Stimulated activated CD4-positive, alpha-beta T cell treated with anti-CD3 and anti-CD28 coated beads, Interleukin-2, amount 100 ng/mL, for 24 hours (primary cell): Measurements from ENCODE around the gene CALHM5.
A peak's percentile ranks its signal among the peaks of the same experiment; 100 is the strongest.
"Not testable (repeated sequence)": the region's sequence is repeated elsewhere in the genome, so short reads cannot be mapped to it uniquely, and the experiment has no call there.

Experiments
- DNase-seq, 2 donors: peaks; one replicate each; pipeline ENCODE4 v3.0.0-alpha.2; 2020

CALHM5 gene, protein sequence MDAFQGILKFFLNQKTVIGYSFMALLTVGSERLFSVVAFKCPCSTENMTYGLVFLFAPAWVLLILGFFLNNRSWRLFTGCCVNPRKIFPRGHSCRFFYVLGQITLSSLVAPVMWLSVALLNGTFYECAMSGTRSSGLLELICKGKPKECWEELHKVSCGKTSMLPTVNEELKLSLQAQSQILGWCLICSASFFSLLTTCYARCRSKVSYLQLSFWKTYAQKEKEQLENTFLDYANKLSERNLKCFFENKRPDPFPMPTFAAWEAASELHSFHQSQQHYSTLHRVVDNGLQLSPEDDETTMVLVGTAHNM

DNA sequence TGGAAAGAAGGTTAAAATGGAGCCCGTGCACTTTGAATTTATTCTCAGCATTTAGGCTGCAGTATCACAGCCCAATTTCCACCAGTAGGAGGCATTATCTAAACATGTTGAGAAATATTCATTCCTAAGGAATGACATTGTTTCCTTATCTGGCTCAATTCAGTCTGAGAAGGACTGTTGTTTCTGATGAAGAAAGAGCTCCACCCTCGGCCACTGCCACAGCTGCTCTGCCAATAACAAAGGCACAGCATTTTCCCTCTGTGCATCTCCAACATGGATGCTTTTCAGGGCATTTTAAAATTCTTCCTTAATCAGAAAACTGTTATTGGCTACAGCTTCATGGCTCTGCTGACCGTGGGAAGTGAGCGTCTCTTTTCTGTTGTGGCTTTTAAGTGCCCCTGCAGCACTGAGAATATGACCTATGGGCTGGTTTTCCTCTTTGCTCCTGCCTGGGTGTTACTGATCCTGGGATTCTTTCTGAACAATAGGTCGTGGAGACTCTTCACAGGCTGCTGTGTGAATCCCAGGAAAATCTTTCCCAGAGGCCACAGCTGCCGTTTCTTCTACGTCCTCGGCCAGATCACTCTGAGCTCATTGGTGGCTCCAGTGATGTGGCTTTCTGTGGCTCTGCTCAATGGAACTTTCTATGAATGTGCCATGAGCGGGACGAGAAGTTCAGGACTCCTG, at the start of gene CALHM5:
Gene CALHM5 (plus strand): TSS at position 216 of the 687 bp plus-strand sequence. CDS start 58 bp downstream, at position 274.
- DNase-seq: no peak

DNA sequence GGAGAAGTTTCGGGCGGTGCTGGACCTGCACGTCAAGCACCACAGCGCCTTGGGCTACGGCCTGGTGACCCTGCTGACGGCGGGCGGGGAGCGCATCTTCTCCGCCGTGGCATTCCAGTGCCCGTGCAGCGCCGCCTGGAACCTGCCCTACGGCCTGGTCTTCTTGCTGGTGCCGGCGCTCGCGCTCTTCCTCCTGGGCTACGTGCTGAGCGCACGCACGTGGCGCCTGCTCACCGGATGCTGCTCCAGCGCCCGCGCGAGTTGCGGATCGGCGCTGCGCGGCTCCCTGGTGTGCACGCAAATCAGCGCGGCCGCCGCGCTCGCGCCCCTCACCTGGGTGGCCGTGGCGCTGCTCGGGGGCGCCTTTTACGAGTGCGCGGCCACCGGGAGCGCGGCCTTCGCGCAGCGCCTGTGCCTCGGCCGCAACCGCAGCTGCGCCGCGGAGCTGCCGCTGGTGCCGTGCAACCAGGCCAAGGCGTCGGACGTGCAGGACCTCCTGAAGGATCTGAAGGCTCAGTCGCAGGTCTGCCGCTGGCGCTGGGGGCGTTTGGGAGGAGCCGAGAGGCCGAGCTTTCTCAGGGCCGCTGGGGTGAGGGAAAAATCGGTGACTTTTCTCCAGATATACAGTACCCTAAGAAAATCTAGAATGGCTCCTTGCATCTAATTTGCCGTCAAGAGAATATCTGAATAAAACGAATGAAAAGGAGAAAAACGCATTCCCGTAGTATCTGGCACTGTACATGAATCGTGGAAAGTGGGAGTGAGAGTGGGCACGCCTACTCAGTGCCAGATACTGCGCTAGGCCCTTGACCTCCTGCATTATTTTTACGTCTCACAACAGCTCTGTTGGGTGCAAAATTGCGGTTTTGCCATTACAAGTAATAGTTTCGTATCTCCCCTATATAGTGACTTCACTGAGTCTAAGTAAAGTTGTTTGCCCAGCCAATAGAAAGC, 49.2 kb upstream of the CALHM5 start:
- DNase-seq: peak; percentile 37 to 65

GRCh38 chr6:116463301-116463700, 48.1 kb upstream of the CALHM5 start:
- DNase-seq: no peak

DNA sequence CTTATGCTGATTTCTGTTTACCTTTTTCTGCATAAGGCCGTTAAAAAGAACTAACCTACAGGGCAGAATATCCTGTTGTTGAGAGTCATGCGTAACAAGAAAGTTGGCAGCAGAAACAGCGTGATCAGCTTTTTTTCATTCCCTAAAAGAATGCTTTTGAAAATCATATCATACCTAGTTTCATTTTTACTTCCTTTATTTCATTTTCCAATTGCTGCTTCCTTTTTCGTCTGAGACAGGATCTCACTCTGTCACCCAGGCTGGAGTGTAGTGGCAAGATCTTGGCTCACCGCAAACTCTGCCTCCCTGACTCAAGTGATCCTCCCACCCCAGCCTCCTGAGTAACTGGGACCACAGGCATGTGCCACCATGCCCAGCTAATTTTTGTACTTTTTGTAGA, 46.2 kb upstream of the CALHM5 start:
- peak in 1 of 2 donors; percentile 2 for DNase-seq

- no peak for DNase-seq
Observed at GRCh38 chr6:116467096-116467495, 44.3 kb upstream of the CALHM5 start.

DNA sequence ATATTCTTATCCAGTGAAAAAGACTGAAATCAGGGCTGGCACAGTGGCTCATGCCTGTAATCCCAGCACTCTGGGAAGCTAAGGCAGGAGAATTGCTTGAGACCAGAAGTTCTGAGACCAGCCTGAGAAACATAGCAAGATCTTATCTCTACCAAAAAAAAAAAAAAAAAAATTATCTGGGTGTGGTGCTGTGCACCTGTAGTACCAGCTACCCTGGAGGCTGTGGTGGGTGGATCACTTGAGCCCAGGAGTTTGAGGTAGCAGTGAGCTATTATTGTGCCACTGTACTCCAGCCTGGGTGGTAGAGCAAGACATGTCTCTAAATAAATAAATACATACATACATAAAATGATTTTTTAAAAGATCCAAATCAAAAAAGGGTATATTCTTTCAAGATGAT, 43.9 kb upstream of the CALHM5 start:
- DNase-seq: no peak

GRCh38 chr6:116468293-116468692, 43.1 kb upstream of the CALHM5 start:
- DNase-seq: no peak

GRCh38 chr6:116471531-116471930, 39.9 kb upstream of the CALHM5 start:
- no peak for DNase-seq

- DNase-seq: no peak
Observed at GRCh38 chr6:116472706-116473105, 38.7 kb upstream of the CALHM5 start.

- DNase-seq: no peak
Observed at GRCh38 chr6:116475141-116475540, 36.3 kb upstream of the CALHM5 start.

GRCh38 chr6:116476002-116476678, 35.3 kb upstream of the CALHM5 start:
- DNase-seq: no peak

DNA sequence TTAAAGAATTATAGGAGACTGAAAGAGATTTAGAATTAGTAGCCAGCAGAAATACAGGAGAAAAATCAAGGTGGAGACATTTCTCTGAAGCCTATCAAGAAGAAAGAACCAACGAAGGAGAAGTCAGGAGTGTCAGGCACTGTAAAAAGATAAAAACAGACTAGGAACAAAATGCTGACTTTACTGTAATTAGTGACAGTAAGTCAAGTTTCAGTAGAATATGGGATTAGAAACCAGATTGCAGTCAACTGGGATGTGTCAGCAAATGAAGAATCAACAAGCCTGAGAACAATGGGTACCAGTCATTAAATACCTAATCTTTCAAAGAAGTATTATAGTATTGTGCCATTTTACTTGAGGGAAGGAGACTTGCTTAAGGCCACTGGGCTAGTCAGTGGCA, 28.7 kb upstream of the CALHM5 start:
- DNase-seq: no peak

- DNase-seq: no peak
Observed at GRCh38 chr6:116483616-116484015, 27.8 kb upstream of the CALHM5 start.

DNA sequence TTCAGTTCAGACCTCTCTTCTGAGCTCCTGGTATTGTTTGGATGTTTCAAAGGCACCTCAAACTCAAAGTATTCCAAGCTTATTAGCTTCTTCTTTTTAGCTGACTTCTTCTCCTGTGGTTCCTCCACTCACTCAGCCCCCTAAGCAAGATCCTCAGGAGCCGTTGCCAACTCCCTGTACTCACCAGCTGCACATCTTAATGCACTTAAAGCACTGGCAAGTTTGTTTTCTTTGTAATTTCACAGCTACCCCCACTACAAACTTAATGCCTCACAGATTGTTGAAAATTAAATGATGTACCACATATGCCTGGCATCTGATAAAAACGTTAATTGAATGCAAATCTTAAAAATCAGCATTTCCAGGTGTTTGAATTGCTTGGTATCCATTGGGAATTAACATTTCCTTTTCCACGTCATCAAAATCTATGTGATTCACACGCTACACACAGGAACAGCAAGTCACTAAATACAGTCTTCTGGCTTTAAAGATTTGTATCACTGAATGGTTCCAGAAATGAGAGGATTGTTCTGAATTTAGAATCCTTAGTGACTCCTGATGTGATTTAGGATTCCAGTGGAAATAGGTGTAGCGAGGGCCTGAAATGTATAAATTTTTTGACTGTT, 25.8 kb upstream of the CALHM5 start:
- no peak for DNase-seq

DNA sequence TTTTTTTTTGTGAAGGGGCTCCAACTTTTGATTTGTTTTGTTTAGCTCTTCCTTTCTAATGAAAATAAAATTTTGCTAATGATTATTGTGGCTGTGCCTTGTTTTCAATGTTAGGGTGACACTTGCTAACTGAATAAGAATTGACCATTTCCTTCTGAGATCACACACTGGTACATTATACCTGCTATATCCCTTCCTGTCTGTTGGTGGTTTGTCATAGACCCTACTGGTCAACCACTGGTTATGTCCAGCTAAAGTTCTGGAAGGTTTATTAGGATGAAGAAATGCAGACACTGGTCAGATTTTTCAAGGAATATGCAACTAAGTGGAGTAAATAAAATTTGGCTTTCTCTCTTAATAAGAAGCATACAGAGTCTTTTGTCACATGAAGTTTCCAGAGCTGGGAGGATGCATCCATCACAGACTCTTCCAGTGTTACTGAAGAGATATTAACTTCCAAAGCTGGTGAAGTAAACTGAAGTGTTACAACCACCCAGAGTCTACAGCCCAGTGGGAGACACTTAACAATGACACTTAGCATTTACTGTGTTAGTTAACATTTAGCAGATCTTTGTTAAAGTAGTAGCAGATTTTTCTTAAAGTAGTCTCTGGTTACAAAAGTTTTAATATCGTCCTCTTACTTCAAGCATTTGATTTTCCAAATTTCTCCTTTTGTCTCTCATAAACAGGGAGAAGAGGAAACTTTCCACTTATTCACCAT, 19.7 kb upstream of the CALHM5 start:
- no peak for DNase-seq

DNA sequence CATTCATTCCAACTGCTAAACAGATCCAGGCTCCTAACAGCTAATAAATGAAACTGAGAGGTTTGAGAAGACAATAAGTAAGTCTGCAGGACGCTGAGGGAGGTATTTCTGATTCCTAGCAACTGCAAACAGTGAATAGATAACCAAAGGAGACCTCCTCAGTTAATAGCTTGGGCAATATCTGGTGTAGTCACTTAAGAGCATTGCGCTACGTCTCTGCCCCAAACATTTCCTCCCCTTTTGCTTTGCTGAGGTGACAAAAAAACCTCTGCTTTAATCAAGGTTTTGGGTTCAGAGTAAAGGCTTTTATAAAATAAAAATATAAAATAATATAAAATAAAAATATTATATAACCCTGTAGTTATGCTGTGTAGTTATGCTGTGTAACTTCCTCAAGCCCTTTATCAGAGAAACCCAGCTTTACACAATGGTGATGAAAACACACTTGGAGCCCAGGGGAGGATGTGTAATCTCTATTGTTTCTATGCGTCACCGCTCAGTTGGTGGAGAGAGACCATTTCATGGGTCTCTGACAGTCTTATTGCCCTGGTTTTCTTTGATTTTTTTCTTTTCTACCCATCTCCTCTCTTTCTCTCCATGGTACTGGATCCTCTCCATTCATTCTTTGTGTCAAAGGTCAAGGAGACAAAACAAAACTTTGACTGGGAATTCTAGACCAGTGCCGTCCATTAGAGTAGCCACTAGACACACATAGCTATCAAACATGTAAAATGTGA, 18.9 kb upstream of the CALHM5 start:
- DNase-seq: no peak

DNA sequence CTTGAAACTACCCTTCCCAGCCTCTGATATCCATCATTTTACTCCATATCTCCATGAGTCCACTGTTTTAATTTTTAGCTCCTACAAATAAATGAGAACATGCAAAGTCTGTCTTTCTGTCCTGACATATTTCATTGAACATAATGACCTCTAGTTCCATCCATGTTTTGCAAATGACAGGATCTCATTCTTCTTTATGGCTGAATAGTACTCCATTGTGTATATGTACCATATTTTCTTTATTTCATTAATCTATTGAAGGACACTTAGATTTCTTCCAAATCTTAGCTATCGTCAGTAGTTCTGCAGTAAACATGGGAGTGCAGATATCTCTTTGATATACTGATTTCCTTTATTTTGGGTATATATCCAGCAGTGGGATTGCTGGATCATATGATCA, 16.3 kb upstream of the CALHM5 start:
- not testable (repeated sequence) for DNase-seq

DNA sequence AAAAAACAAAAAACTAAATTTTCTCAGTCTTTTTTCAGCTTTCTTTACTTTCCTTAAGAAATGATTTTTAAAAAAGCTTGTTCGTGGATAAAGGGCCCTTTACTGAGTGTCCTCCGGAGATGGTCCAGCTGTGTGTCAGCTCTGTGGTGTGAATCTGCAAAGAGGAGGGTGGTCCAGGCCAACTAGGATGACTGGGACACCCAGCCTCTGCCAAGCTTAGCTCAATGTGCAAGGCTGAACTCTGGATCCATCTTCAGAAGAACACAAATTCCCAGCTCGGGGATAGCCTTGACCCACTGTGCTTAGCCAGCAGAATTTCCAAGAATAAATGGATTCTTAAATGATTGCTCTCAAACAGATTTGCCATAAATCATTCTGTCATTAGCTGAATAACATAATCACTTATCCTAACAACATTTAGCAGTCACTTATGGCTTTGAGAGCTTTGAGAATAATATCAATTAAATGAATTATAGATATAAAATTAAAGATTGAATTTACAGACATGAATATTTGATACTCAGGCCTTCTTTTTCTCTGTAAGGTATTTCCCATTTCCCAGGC, 14.2 kb upstream of the CALHM5 start:
- no peak for DNase-seq

DNA sequence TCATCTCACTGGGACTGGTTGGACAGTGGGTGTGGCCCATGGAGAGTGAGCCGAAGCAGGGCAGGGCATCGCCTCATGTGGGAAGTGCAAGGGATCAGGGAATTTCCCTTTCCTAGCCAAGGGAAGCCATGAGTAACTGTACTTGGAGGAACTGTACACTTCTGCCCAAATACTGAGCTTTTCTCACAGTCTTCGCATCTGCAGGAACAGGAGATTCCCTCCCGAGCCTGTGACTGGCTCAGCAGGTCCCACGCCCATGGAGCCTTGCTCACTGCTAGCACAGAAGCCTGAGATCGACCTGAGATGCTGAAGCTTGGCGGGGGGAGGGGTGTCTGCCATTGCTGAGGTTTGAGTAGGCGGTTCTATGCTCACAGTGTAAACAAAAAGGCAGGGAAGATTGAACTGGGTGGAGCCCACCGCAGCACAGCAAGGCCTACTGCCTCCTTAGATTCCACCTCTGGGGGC, 10.4 kb upstream of the CALHM5 start:
- no peak for DNase-seq

DNA sequence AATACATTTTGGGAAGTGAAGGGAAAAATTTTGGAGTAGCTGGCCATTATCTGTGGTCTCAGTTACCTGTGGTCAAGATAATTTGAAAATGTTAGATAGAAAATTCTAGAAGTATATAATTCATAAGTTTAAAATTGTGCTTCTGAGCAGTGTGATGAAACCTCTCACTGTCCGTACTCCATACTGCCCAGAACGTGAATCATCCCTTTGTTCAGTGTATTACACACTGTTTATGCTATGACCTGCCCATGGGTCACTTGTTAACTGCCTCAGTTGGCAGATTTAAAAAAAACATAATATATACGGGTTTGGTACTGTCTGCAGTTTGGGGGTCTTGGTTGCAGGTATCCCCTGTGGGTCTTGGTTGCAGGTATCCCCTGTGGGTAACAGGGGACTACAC, 4.1 kb upstream of the CALHM5 start:
- no peak for DNase-seq
